GM19438 (cell line): ENCODE data around the gene KTI12.
"Not testable (repeated sequence)": the region's sequence is repeated elsewhere in the genome, so short reads cannot be mapped to it uniquely, and the experiment has no call there.

Source experiments
- ATAC-seq: cut with Tn5 transposase; IDR thresholded peaks from one replicate; pipeline ENCODE4 v1.9.1; 2021; ENCODE audit warnings: low read depth; ENCODE audit not compliant: unreplicated experiment

The KTI12 gene

GRCh38 chr1:52041551-52042185, 8.1 kb upstream of the KTI12 start:
- no peak for ATAC-seq

- no peak for ATAC-seq
Observed at GRCh38 chr1:52037909-52038308, 4.3 kb upstream of the KTI12 start.

GRCh38 chr1:52037402-52037814, 3.8 kb upstream of the KTI12 start:
- no peak for ATAC-seq

- no peak for ATAC-seq
Observed at GRCh38 chr1:52034050-52034384, 407 bp upstream of the KTI12 start.

- ATAC-seq = peak; percentile 65
Observed at GRCh38 chr1:52032785-52033131, 852 bp downstream of the KTI12 start.

- ATAC-seq = peak; percentile 31
Observed at GRCh38 chr1:52032124-52032784, 1.4 kb downstream of the KTI12 start.

GRCh38 chr1:52028839-52029238, 4.8 kb downstream of the KTI12 start:
- ATAC-seq = not testable (repeated sequence)

- no peak for ATAC-seq
Observed at GRCh38 chr1:52028328-52028727, 5.3 kb downstream of the KTI12 start.

- no peak for ATAC-seq
Observed at GRCh38 chr1:52026278-52026677, 7.3 kb downstream of the KTI12 start.

- no peak for ATAC-seq
Observed at GRCh38 chr1:52022133-52022532, 11.5 kb downstream of the KTI12 start.

GRCh38 chr1:52008071-52008809, 25.4 kb downstream of the KTI12 start:
- no peak for ATAC-seq

- no peak for ATAC-seq
Observed at GRCh38 chr1:52007215-52008002, 26.2 kb downstream of the KTI12 start.

GRCh38 chr1:52006081-52006553, 27.5 kb downstream of the KTI12 start:
- not testable (repeated sequence) for ATAC-seq

GRCh38 chr1:52005548-52005947, 28.1 kb downstream of the KTI12 start:
- not testable (repeated sequence) for ATAC-seq

GRCh38 chr1:52003877-52004276, 29.7 kb downstream of the KTI12 start:
- no peak for ATAC-seq

- no peak for ATAC-seq
Observed at GRCh38 chr1:52002038-52002917, 31.3 kb downstream of the KTI12 start.

- no peak for ATAC-seq
Observed at GRCh38 chr1:51998701-51999100, 34.9 kb downstream of the KTI12 start.

GRCh38 chr1:51997974-51998382, 35.6 kb downstream of the KTI12 start:
- no peak for ATAC-seq

GRCh38 chr1:51990478-51990965, 43.1 kb downstream of the KTI12 start, which contains the start of gene RAB3B:
TSS of gene RAB3B (minus strand) at chr1:51990700. CDS start at chr1:51977117, 13,583 bp downstream.
- peak; percentile 78 for ATAC-seq
